NCI-H146 (cell line): Measurements from ENCODE around the gene DDX46.
"Not testable (repeated sequence)": the region's sequence is repeated elsewhere in the genome, so short reads cannot be mapped to it uniquely, and the experiment has no call there.

Experiments used
- DNase-seq: peaks from one replicate; lab custom pipeline; 2025; lab: John Stamatoyannopoulos, UW

DDX46 gene, protein sequence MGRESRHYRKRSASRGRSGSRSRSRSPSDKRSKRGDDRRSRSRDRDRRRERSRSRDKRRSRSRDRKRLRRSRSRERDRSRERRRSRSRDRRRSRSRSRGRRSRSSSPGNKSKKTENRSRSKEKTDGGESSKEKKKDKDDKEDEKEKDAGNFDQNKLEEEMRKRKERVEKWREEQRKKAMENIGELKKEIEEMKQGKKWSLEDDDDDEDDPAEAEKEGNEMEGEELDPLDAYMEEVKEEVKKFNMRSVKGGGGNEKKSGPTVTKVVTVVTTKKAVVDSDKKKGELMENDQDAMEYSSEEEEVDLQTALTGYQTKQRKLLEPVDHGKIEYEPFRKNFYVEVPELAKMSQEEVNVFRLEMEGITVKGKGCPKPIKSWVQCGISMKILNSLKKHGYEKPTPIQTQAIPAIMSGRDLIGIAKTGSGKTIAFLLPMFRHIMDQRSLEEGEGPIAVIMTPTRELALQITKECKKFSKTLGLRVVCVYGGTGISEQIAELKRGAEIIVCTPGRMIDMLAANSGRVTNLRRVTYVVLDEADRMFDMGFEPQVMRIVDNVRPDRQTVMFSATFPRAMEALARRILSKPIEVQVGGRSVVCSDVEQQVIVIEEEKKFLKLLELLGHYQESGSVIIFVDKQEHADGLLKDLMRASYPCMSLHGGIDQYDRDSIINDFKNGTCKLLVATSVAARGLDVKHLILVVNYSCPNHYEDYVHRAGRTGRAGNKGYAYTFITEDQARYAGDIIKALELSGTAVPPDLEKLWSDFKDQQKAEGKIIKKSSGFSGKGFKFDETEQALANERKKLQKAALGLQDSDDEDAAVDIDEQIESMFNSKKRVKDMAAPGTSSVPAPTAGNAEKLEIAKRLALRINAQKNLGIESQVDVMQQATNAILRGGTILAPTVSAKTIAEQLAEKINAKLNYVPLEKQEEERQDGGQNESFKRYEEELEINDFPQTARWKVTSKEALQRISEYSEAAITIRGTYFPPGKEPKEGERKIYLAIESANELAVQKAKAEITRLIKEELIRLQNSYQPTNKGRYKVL

DNA sequence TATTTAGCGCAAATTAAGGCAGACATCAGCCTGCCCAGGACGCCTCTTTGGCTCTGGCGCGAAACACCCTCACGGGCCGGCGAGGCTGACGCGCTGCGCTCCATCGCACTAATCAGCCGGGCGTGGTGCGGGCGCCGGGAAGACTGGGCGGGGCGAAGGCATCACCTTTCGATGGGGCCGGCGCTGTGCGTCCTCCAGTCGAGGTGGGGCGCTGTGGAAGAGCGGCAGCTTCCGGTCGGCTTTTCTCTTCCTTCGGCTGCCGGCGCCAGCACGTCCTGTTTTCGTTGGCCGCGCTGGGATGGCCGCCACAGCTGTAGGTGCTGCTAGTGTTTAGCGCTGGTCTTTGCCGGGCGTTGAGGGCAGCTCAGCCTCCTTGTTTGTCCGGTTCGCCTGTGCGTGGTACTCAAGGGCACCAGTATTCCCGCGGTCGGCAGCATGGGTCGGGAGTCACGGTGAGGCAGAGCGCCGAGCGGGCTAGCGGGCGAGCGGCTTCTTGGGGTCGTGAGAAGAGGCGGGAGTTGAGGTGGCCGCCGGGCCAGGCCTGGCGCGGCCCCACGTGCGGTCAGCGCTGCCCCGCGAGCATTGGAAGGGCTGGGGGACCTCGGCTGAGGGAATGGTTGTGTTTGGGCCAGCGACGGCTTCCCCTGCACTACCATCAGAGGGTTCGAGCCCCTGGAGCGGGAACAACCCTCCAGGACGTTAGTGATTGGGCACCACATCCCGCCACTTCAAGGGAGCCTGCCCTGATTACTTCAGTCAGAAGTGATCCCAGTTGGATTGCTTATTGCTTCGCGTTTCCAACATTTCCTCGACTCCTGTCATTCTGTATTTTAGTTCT, at the start of gene DDX46:
Gene DDX46 (plus strand): TSS at position 276 of the 838 bp plus-strand sequence. CDS start 160 bp downstream, at position 436.
- DNase-seq, result peak; percentile 90

DNA sequence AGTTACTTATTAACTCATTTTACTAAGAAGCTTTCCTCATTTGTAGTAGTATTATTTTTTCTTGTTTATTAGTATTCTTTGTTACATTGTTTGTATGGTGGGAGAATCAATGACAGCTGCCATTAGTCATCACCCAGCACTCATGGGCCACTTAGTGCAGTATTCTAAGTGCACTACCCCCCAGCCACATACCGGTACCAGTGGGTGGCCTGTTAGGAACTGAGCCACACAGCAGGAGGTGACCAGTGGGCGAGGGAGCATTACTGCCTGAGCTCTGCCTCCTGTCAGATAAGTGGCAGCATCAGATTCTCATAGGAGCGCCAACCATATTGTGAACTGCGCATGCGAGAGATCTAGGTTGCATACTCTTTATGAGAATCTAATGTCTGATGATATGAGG, 44.5 kb upstream of the DDX46 start:
- peak; percentile 4 for DNase-seq

DNA sequence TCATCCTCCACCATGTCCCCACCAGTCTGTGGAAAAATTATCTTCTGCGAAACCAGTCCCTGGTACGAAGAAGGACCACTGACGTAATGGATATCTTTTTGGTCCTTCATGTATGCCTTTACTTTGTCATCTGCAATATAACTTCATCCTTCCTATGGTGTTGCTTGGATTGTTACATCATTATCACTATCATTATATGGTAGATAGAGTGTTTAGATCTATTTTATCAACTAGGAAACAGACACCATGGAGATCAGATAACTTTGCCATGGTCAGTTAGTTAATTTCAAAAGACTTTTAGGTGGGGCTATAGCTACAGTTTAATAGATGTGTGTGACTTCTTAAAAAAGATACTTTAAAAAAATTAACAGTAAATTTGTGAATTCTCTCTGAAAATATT, 44.0 kb upstream of the DDX46 start:
- DNase-seq, result no peak

DNA sequence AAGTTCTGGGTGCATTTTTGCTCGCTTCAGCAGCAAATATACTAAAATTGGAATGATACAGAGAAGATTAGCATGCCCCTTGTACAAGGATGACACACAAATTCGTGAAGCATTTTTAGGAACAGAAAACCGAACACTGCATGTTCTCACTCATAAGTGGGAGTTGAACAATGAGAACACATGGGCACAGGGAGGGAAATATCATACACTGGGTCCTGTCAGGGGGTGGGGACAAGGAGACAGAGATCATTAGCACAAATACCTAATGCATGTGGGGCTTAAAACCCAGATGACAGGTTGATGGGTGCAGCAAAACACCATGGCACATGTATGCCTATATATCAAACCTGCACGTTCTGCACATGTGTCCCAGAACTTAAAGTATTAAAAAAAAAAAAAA, 43.1 kb upstream of the DDX46 start:
- not testable (repeated sequence) for DNase-seq

DNA sequence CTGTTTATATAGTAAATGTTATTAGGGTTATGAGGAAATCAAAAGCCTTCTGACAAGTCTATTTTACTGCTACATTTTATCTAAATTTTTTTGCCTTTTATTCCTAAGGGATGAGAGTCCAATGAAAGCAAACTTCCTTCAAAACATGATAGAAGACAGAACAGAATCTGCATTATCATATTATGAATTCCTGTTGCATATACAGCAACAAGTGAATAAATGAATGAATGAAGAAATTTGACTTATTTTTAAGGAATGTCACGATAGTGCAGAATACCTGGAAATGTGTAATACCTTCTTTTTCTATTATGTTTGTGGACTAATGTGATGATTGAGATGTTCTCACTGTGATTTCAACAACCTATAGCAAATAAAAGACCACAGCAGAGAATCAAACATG, 33.7 kb upstream of the DDX46 start:
- no peak for DNase-seq

DNA sequence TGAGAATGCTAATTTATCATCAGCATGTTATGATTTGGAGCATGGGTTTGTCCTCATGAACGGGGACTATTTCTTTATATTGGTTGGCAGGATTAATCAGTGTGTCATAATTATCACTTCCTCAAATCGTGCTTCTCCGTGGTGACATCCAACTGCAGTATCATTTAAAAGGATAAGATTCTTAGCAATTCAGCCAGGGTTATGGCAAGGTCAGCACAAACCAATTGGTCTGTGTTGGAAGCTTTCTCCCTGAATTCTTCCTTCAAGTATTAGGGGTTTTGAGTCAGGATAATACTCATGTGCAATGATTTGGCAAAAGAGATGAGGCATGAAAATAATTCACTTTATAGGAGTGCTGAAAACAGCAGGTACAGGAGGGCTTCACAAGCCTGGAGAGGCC, 25.8 kb upstream of the DDX46 start:
- no peak for DNase-seq

DNA sequence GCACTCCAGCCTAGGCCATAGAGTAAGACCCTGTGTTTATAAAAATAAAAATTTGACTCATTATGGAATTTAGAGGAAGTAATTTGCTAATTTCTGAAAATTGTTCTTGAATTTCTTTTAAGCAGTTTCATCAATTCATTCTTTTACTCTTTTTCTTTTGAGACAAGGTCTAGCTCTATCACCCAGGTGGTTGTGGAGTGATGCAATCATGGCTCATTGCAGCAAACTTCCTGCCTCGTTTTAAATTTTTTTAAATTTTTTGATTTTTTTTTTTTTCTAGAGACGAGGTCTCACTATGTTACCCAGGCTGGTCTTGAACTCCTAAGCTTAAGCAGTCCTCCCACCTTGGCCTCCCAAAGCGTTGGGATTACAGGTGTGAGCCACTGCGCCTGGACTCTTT, 23.3 kb upstream of the DDX46 start:
- no peak for DNase-seq

DNA sequence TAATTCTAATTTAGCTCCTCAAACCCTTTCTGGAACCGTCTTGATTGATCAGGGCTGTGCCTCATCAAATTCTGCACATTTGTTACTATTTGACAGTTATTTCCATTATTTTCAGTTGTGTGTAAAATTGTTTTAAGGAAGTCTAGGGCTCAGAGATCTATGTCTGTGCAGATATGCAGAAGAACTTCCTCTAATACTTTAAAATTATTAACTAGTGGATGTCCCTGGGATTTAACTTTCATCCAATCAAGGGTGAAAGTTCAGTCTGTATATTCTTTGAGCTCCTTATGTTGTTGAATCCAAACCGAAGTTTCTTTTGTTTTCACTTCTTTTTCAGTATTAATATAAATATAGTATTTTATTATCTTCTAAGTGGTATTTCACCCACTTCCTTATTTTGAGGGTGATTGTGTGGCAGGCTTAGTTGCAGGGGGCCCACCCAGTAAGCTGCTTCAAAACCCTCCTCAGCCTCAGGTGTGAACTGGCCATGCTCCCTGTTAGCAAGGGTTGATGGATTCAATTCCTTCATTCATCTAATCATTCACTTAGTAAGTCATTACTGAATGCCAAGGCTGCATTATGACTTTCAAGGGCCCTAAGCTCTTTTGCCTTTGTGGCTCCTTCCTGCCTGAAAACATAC, 22.3 kb upstream of the DDX46 start:
- DNase-seq, result no peak

DNA sequence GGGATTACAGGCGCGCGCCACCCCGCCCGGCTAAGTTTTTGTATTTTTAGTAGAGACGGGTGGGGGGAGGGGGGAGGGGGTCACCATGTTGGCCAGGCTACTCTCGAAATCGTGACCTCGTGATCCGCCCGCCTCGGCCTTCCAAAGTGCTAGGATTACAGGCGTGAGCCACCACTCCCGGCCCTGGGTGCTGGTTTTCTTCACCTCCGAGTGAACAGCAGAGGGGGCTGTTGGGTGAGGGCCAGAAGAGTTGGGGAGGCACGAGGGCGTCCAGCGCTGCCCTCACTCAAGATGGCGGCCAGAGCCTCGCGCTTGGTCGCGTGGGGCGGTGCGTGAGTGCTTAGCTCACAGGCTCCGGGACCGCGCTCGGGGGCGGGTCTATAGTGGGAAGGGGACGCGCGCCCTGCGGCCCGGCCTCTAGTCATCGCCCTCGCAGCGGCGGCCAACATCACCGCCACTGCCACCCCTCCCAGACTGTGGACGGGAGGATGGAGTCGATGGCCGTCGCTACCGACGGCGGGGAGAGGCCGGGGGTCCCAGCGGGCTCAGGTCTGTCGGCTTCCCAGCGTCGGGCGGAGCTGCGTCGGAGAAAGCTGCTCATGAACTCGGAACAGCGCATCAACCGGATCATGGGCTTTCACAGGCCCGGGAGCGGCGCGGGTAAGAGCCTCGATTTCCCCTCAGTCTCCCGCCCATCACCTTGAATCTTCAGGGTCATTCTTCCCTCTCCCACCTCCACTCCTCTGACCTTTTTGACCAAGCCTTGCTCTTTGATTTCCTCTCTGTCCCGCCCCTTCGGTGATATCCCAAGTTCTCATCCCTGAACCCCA, 20.2 kb upstream of the DDX46 start, which contains the start of gene CAMLG:
Gene CAMLG (plus strand): TSS at position 416 of the 830 bp plus-strand sequence. CDS start 73 bp downstream, at position 489.
- peak; percentile 97 for DNase-seq

DNA sequence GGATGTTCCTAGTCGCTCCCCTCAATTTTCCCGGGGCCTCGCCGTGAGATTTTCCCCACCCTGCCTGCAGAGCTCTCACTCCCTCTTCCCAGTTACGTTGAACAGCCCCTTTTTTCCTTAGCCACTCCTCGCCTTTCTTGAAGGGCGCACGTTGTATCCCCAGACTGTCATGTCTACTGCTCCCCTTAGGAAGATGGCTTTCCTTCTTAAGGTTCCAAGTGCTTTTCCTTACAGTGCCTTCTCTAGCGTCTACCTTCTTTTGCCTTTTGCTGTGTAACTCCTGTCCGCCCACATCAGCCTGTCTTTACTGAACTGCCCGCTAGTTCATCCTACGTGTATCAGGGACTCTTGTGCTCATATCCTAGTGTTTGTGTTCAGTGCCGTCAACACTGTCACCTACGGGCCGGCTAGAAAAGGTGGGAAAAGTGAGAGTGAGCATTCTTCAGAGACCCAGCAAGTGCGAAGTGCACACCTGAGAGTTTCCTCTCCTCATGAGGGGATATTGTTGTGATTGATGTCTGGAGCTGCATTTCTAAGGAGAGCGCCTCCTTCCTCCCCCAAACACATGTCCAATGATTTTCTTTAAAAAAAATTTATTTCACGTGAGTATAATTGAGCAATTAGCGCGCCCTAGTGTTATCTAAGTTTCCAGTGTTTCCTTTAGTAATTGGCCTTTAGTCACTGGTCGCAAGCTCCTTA, 19.5 kb upstream of the DDX46 start:
- DNase-seq, result peak; percentile 46

DNA sequence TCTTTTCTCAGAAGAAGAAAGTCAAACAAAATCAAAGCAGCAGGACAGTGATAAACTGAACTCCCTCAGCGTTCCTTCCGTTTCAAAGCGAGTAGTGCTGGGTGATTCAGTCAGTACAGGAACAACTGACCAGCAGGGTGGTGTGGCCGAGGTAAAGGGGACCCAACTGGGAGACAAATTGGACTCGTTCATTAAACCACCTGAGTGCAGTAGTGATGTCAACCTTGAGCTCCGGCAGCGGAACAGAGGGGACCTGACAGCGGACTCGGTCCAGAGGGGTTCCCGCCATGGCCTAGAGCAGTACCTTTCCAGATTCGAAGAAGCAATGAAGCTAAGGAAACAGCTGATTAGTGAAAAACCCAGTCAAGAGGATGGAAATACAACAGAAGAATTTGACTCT, 17.5 kb upstream of the DDX46 start:
- no peak for DNase-seq

DNA sequence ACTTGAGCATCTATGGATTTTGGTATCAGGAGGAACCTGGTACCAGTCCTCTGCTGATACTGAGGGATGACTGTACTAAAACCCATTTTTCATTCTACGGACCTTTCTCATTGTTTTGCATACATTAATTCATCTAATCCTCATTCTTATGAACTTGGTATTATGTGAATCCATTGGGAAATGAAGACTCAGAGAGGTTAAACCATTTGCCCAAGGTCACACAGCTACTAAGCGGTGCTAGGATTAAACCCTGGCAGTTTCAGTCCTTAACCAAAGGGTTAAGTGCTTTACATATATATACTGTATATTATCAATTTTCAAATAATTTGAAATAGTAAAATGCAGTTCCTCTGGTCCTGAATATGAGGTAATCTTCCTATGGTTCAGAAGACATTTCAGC, 16.4 kb upstream of the DDX46 start:
- no peak for DNase-seq

DNA sequence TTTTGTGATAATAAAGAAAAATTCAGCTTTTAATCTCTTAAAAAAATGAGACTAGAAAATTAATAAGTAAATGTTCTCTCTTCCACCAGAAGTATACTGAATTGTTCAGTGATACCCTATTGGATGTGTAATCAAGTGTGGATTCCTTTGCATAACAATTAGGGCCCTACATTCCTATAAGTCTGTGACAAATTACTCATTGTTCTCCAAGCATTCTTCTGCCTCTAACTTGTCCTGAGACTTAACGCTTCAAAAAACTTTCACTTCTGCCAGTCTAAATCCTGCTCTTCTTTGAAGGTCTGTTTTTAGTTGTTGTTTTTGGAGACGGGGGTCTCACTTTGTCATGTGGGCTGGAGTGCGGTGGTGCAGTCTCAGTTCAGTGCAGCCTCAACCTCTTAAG, 9.2 kb upstream of the DDX46 start:
- no peak for DNase-seq

DNA sequence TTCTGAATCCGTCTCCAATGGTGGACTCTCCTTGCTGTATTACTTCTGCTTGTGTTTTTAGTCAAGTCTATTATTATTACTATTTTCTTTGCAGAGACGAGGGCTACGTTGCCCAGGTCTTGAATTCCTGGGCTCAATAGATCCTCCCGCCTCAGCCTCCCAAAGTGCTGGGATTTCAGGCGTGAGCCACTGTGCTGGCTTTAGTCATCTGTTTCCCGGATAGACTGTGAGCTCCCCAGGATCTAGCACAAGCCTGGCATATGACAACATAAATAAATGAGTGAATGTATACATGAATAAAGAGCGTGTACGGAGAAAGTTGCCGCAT, 439 bp upstream of the DDX46 start:
- no peak for DNase-seq

DNA sequence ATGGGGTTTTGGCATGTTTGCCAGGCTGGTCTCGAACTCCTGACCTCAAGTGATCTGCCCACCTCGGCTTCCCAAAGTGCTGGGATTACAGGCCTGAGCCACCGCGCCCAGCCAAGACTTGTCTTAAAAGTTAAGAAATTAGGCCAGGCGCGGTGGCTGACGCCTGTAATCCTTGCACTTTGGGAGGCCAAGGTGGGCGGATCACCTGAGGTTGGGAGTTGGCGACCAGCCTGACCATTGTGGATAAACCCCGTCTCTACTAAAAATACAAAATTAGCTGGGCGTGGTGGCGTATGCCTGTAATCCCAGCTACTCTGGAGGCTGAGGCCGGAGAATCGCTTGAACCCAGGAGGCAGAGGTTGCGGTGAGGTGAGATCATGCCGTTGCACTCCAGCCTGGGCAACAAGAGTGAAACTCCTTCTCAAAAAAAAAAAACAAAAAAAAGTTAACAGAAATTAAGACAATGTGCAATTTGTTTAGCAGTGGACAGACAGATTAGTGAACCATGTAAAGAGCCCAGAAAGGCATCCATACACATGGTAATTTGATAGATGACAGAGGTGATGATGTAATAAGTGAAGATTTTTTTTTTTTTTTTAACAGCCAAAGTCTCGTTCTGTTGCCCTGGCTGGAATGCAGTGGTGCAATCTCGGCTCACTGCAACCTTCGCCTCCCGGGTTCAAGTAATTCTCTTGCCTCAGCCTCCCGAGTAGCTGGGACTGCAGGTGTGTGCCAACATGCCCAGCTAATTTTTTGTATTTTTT, 9.1 kb downstream of the DDX46 start:
- DNase-seq, result not testable (repeated sequence)

DNA sequence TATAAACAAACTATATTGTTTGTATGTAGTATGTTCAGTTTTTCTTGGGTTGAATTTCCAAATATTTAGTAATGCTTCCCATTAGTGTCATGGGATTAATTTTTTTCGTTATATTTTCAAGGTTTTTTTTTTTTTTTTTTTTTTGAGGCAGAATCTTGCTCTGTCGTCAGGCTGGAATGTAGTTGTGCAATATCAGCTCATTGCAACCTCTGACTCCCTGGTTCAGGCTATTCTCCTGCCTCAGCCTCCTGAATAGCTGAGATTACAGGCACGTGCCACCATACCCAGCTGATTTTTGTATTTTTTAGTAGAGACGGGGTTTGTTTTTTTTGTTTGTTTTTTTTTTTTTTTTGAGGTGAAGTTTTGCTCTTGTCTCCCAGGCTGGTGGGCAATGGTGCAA, 10.6 kb downstream of the DDX46 start:
- no peak for DNase-seq

DNA sequence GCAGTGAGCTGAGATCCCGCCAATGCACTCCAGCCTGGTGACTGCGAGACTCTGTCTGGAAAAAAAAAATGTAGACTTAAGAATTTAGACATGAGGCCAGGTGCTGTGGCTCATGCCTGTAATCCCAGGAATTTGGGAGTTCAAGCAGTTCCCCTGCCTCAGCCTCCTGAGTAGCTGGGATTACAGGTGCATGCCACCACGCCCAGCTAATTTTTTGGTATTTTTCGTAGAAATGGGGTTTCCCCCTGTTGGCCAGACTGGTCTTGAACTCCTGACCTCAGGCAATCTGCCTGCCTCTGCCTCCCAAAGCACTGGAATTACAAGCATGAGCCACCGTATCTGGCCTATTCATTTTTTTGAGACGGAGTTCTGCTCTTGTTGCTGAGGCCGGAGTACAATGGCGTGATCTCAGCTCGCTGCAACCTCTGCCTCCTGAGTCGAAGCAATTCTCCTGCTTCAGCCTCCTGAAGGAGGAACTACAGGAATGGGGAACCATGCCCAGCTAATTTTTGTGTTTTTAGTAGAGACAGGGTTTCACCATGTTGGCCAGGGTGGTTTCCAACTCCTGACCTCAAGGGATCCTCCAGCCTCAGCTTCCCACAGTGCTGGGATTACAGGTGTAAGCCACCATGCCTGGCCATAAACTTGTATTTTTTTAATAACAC, 14.0 kb downstream of the DDX46 start:
- DNase-seq, result no peak

DNA sequence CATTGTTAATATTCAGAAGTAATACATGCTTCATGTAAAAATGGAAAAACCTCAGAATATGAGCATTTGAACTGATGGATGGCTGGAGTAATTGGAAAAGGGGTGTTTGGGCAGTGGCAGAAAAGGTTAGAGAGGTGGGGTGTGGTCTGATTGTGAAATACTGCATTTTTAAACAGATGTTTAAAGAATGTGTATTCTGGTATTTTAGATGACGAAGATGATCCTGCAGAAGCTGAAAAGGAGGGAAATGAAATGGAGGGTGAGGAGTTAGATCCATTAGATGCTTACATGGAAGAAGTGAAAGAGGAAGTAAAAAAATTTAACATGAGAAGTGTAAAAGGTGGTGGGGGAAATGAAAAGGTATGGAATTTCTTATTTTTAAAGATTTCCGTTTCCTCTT, 18.8 kb downstream of the DDX46 start:
- DNase-seq, result no peak
